Lower lobe of right lung (tissue), 2 donors: ENCODE results near the gene ZNF654. TPM values are rescaled to one million over a fixed set of nuclear protein-coding genes. Genes with fewer than 3 reads are reported as not detected.

Experiments
- ATAC-seq, 2 donors: fragments of 200-7000 bp; cut with Tn5 transposase; one replicate each; pipeline ENCODE4 v1.9.1; 2020 to 2022; ENCODE audit warnings: mild to moderate bottlenecking in 2 of 2, moderate library complexity in 2 of 2
- DNase-seq: peaks from one replicate; pipeline ENCODE4 v3.0.0-alpha.2; 2020
- H3K27ac ChIP-seq: fragments of 200-600 bp; one replicate; pipeline ENCODE4 v1.8.0; 2022
- H3K27me3 ChIP-seq: fragments of 200-600 bp; one replicate; pipeline ENCODE4 v1.8.0; 2022; ENCODE audit warnings: low read depth
- H3K36me3 ChIP-seq: fragments of 200-600 bp; one replicate; pipeline ENCODE4 v1.8.0; 2022; ENCODE audit warnings: mild to moderate bottlenecking
- H3K4me1 ChIP-seq: fragments of 200-600 bp; one replicate; pipeline ENCODE4 v1.8.0; 2022
- H3K4me3 ChIP-seq: fragments of 200-600 bp; one replicate; pipeline ENCODE4 v1.8.0; 2022; ENCODE audit warnings: mild to moderate bottlenecking
- H3K9me3 ChIP-seq: fragments of 200-600 bp; one replicate; pipeline ENCODE4 v1.8.0; 2022
- intact Hi-C: fragments of 100-400 bp; cut with DNase I; formaldehyde crosslinking; loops from one replicate; pipeline ENCODE4 v1.11.0; 2022
- total RNA-seq: library from RNA; stranded (reverse); fragmentation: NEBNext Ultra II Directional; extraction: Animal tissue kit (Norgen Biotek cat#: 25700); gene quantifications from one replicate; pipeline ENCODE4 v1.2.1, GENCODE V29; 2021
- TF ChIP-seq, protein P1 (sequence below): fragments of 200-600 bp; IDR thresholded peaks from one replicate; pipeline ENCODE4 v1.8.0; 2022; ENCODE audit warnings: antibody characterized with exemption, mild to moderate bottlenecking
- donor health status: DM: no; HTN: yes; CAD: no; lungs with severe emphysema.

Gene ZNF654
- total RNA-seq, 1 donor from 2014 or later, result 16.6 TPM

DNA sequence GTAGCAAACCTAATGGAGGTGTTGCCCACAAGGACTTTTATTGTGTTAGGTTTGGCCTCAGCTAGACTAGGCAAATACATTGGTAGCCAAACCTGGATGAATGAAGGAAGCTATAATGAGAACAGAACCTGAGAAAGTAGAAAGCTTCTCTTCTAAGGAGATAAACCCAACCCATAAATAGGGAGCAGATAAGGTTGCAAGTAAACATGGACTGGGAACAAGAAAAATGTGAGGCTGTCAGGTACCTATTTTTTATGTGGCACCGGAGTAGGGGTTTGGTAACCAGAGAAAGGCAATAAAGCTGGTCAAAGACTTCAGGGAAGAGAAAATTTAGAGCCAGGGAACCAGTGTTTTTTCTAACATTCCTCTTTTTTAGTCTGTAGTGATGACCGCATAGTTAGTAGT, 25.0 kb downstream of the ZNF654 start:
- H3K36me3 ChIP-seq, result peaks cover 21% of the 10 kb centered on the region
- no peak overlapping the region for H3K4me3 ChIP-seq
- intact Hi-C loops, result no loop called here
- no peak overlapping the region for H3K27ac ChIP-seq
- no peak for DNase-seq
- no peak for ATAC-seq
- H3K27me3 ChIP-seq, result no peaks in the 10 kb centered on the region
- H3K9me3 ChIP-seq, result no peaks in the 10 kb centered on the region
- TF ChIP-seq, protein P1, sequence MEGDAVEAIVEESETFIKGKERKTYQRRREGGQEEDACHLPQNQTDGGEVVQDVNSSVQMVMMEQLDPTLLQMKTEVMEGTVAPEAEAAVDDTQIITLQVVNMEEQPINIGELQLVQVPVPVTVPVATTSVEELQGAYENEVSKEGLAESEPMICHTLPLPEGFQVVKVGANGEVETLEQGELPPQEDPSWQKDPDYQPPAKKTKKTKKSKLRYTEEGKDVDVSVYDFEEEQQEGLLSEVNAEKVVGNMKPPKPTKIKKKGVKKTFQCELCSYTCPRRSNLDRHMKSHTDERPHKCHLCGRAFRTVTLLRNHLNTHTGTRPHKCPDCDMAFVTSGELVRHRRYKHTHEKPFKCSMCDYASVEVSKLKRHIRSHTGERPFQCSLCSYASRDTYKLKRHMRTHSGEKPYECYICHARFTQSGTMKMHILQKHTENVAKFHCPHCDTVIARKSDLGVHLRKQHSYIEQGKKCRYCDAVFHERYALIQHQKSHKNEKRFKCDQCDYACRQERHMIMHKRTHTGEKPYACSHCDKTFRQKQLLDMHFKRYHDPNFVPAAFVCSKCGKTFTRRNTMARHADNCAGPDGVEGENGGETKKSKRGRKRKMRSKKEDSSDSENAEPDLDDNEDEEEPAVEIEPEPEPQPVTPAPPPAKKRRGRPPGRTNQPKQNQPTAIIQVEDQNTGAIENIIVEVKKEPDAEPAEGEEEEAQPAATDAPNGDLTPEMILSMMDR, result no peak
- no peaks in the 10 kb centered on the region for H3K4me1 ChIP-seq

DNA sequence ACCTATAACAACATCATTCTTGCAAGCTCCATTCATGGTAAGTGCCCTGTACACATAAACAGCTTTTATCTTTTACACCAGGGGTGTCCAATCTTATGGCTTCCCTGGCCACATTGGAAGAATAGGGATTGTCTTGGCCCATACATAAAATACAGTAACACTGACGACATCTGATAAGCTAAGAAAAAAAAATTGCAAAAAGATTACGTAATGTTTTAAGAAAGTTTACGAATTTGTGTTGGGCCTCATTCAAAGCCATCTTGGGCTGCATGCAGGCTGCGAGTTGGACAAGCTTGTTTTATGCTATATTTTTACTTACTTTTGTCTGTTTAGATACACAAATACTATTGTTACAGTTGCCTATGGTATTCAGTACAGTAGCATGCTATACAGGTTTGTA, 31.6 kb downstream of the ZNF654 start:
- Histone ChIP-seq H3K9me3 (no peaks in the 10 kb centered on the region), H3K4me3 (no peak overlapping the region), H3K36me3 (peaks cover 21% of the 10 kb centered on the region), H3K27ac (no peak overlapping the region), H3K27me3 (no peaks in the 10 kb centered on the region), H3K4me1 (no peaks in the 10 kb centered on the region)
- no peak for DNase-seq
- ATAC-seq, result no peak
- intact Hi-C loops, result no loop called here
- TF ChIP-seq, protein P1, result no peak

DNA sequence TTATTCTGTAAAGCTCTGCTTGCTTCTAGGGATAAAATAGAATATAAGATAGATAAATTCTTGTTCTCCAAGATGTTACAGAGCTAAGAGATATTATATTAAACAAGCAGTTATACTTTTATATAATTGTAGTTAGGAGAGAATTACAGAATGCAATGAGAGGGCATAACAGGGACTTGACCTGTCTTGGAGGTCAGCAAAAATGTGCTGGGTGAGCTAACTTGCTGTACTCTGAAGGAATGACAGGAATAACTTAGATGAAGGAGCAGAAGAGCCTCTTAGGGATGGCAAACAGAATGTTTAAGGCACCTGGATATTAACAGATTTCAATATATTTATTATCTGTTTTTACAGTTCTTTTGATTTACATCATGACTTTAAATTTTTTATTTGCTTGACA, 33.2 kb downstream of the ZNF654 start:
- TF ChIP-seq, protein P1, result no peak
- H3K9me3 ChIP-seq, result no peaks in the 10 kb centered on the region
- H3K36me3 ChIP-seq, result peaks cover 9% of the 10 kb centered on the region
- H3K27me3 ChIP-seq, result no peaks in the 10 kb centered on the region
- no peak overlapping the region for H3K4me3 ChIP-seq
- intact Hi-C loops, result no loop called here
- peak in 1 of 2 donors; percentile 70 for ATAC-seq
- no peaks in the 10 kb centered on the region for H3K4me1 ChIP-seq
- DNase-seq, result no peak
- H3K27ac ChIP-seq, result no peak overlapping the region

DNA sequence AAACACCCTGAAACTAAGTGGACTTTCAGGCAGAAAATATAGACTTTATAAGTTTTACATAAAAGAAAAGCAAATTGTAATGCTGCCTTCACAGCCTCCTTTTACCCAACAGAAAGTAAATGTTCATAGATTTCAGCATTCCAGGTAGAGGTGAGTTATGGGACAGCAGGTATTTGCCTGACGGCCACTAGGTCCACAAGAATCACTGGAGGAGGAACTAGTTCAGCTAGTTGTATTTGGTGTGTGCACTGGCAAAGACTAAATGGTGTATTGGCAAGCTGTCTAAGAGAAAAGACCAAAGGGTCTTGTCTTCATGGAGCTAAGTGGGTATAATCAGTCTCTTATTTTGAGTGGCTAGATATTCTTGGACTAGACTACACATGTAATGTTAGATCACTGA, 34.2 kb downstream of the ZNF654 start:
- no peaks in the 10 kb centered on the region for H3K9me3 ChIP-seq
- TF ChIP-seq, protein P1, result no peak
- intact Hi-C loops, result no loop called here
- H3K27me3 ChIP-seq, result no peaks in the 10 kb centered on the region
- no peak overlapping the region for H3K4me3 ChIP-seq
- H3K36me3 ChIP-seq, result no peaks in the 10 kb centered on the region
- H3K27ac ChIP-seq, result no peak overlapping the region
- ATAC-seq (peak in 1 of 2 donors; percentile 43), DNase-seq (no peak)
- H3K4me1 ChIP-seq, result no peaks in the 10 kb centered on the region

DNA sequence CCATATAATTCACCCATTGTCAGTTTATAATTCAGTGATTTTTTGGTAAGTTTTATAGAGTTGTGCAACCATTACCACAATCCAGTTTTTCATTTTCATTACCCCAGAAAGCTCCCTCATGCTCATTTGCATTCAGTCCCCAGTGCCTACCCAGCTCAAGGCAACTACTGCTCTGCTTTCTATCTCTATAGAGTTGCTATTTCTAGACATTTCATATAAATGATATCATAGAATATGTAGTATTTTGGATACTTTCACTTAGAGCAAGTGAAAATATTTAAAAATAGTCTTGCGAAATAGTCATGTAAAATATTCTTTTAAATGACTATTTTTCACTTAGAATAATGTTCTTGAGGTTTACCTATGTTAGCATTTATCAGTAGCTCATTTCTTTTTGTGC, 42.1 kb downstream of the ZNF654 start:
- H3K4me1 ChIP-seq, result no peaks in the 10 kb centered on the region
- intact Hi-C loops, result no loop called here
- no peaks in the 10 kb centered on the region for H3K36me3 ChIP-seq
- no peaks in the 10 kb centered on the region for H3K27me3 ChIP-seq
- H3K9me3 ChIP-seq, result no peaks in the 10 kb centered on the region
- ATAC-seq, result no peak
- H3K4me3 ChIP-seq, result no peak overlapping the region
- no peak overlapping the region for H3K27ac ChIP-seq
- DNase-seq, result no peak
- TF ChIP-seq, protein P1, result no peak

DNA sequence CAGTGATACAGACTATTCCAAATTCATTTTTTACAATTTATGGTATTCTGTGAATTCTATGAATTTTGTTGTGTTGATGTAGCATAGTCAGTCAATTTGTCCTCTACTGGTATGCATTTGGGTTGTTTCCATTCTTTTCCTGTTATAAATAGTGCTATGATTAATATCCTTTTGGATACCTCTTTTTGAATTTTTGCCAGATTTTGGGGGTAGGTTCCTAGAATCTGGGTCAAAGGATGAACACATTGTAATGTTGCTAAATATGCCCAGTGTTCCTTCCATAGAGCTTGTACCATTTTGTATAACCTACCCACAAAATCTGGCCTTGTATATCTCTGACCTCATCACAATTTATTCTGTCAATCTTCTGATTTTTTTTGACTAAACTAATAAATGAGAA, 46.3 kb downstream of the ZNF654 start:
- no peak overlapping the region for H3K4me3 ChIP-seq
- TF ChIP-seq, protein P1, result no peak
- H3K9me3 ChIP-seq, result no peaks in the 10 kb centered on the region
- intact Hi-C loops, result no loop called here
- no peak for DNase-seq
- no peak overlapping the region for H3K27ac ChIP-seq
- no peaks in the 10 kb centered on the region for H3K27me3 ChIP-seq
- H3K4me1 ChIP-seq, result no peaks in the 10 kb centered on the region
- no peaks in the 10 kb centered on the region for H3K36me3 ChIP-seq
- no peak for ATAC-seq
